NCI-H2081 treated with DMSO at 0.1 percent for 48 hours (cell line): ENCODE measurements around the gene LY86.

Experiments used
- DNase-seq: peaks from one replicate; lab custom pipeline; 2025; lab: John Stamatoyannopoulos, UW

LY86 gene

DNA sequence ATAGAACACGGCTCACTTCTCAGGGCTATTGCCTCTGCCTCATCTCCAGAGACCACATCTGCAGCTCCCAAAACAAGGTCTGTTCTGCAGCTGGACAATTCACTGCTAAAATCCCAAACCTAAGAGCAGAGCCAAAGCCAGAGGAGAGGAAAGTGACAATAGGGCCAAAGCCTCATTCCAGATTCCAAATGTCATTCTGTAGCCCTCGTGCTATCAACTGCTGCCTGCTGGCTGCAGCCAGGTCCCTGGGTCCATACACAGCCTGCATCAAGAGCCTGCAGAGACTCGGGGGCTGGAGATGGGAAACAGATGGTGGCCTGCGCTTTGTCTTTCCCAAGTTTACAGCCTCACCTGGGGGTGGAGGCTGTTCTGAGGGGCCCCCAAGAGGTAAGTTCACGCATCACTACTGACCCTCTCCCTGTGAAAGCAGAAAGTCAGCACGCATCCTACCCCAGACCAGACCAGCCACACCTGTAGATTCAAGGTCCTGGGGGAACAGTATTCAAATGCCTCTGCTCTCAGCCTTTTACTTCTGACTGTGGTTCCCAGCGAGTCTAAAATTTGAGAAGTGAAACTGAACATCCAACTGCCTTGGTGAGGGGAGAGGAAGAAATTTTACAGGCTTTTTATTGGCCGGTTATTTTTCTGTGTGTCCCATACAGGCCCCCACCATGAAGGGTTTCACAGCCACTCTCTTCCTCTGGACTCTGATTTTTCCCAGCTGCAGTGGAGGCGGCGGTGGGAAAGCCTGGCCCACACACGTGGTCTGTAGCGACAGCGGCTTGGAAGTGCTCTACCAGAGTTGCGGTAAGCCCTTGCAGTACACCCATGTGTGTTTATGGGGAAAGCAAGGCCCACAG is at the start of gene LY86:
LY86 (plus strand) TSS at position 657 of the 860 bp plus-strand sequence; CDS start at position 672, 15 bp downstream.
- DNase-seq = no peak

DNA sequence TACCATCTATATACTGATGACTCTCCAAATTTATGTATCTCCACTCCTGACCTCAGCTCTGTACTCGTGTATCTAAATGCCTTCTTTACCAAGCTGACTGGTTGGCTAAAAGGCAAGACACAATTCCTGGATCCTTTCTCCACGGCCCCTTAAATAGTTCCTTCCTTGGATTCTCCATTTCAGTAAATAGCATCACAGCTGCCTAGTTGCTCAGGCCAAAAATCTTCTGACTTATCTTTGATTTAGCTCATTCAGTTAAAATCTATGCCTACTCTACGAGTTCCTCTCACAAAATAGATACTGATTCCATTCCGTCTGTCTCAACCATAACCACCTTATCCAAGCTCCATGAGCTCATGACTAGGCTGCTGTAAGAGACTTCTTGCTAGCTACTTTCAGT is 49.5 kb upstream of the LY86 start:
- no peak for DNase-seq

DNA sequence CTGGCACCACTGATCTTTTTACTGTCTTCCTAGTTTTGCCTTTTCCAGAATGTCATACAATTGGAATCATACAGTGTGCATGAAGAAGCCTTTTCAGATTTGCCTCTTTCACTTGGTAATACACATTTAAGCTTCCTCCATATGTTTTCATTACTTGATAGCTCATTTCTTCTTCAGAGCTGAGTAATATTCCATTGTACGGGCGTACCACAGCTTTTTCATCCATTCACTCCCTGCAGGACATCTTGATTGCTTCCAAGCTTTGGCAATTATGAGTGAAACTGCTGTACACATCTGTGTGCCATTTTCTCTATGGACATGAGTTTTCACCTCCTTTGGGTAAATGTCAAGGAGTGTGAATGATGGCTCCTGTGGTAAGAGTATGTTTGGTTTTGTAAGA is 46.2 kb upstream of the LY86 start:
- DNase-seq = no peak

DNA sequence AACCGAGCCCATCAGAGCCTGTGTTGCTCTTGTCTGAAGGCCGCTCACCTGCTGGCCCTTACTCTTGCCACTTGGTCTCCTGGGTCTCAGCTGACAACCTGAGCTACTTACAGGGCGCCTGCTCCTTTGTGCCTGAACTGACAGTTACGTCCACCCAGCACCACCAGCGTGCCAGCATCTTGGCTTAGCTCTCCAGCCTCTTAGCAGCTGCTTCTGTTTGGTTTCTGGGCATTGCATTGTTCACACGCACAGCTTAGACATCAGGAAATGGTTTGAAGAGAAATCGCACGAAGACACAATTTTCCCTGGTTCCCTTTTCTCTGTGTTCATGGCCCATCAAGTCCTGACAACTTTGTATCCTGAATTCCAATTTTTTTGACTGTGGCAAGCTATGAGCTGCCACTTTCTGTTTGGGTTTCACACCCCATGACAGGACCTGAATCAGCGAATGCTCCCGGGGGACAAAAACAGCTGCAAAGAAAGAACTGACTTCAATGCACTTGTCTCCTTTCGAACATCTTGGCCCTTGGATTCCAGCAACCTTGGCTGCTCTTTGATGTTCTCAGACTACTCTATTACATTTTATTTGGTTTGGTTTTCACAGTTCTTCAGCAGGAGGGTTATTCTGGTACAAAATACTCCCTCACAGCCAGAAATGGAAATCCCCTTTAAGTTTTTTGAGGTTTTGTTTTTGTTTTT is 45.2 kb upstream of the LY86 start:
- no peak for DNase-seq

DNA sequence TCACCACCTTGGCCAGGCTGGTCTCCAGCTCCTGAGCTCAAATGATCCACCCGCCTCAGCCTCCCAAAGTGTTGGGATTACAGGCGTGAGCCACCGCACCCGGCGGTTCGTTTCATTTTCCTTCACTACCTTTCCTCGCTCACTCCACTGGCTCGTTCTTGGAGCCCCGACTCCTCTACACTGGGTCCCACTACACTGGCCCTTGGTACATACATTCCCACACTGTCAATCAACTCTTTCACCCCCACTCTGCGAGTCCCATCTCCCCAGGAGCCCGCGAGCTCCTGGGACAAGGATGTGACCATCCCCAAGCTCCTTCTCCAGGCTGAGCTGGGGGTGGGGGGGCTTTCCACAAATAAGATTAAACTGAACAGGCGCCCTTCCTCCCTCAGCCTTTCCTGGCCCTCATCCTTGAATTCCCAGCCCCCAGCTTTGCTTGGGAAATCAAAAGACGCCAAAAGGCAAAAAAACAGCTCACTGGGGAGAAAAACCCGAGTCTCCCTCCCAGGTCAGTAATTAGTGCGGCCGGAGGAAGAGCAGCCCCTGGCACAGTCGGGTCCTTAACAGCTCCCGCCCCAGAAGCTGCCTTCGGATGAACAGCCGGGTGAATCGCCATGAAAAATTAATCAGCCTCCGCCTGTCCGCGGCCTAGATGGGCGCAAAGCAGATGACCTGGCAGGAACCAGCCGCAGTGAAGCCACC is 42.8 kb upstream of the LY86 start:
- DNase-seq = no peak

DNA sequence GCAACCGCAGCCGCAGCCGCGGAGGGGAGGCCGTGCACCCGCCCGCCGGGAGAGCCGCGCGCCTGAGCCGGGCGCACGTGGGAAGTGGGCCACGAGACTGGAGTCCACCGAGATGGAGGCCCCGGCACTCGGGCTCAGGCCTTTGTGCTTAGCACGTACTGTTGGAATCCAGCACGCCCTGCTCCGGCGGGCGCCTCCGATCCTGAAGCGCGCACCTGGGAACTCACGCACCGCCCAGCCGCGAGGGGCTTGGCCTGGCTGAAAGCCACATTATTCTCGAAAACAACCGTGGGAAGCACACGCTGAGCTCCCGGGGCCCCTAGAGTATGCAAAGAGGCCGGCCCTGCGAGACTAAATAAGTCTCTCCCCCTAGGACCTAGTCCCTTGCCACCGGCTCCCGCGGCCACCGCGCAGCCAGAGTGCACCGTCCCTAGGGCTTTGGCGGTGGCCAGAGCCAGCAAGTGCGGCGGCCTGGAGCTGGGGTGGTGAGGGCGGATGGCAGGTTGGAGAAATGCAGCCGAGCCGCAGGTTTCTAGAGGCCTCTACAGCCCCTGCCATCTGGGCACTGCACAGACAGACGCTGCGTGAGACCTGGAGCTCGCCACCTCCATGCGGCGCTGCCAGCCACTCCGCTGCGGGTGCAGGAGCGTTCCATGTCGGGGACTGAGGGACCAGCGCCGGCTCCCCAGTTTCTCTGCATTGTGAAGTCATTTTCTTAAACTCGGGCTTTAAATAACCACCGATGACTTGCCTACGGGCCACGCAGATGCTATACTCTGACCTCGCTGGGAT is 42.0 kb upstream of the LY86 start:
- no peak for DNase-seq

DNA sequence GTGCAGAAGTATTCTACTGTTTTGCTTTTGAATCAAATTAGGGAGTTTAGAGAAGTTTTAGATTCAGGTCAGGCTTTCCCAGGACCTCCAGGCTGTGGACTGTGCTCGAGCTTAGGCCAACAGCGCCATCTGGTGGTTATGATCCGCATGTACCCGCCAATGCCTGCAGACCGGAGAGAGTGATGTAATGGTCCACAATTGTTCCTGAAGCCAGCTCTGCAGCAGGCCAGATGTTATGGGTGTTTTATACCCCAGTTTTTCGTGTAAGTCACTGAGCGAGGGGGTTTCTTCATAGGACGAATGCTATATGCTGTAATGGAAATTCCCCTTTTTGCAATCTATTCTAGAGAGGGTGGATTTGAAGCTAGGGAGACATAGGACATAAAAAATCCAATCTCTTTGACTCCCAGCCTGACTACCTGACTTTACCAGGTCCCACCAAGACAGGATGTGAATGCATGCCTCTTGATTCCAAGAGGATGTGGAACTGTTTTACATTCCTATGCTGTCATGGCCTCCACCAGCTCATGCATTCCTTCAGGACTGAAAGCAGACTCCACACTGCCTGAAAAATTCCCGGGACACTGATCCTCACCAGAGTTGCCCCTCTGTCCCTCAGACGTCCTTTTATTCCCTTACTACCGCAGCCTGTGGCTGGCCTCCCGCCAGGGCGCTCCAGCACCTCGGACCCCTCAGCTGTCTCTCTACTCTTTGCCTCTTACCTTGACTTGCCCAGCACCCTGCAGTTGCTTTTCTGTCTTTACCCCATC is 41.2 kb upstream of the LY86 start:
- DNase-seq = peak; percentile 29

DNA sequence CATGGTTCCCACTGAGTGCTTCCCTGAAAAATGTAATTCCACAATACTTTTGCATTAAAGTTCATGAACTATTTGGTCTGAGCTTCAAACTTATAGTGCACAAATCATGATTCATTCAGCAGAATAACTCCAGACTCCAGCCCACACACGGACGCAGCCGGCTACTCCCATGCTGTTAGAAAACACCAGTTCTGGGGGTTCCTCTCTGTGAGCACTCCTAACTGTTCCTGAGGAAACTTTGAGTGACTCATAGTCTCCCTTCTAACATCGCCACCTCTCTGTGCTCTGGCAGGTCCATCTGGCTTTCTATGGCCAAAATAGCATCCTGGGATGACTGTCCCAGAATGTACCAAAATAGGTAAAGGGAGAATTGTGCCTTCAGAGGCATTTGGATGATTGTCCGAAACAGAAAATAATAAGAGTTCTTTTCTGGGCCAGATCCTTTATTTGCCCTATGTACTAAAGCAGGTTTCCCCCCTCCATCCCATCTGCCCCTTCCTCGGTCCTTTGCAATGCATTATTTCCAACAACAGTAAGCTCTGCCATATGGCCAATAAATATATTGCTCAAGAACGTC is 32.3 kb upstream of the LY86 start:
- no peak for DNase-seq

DNA sequence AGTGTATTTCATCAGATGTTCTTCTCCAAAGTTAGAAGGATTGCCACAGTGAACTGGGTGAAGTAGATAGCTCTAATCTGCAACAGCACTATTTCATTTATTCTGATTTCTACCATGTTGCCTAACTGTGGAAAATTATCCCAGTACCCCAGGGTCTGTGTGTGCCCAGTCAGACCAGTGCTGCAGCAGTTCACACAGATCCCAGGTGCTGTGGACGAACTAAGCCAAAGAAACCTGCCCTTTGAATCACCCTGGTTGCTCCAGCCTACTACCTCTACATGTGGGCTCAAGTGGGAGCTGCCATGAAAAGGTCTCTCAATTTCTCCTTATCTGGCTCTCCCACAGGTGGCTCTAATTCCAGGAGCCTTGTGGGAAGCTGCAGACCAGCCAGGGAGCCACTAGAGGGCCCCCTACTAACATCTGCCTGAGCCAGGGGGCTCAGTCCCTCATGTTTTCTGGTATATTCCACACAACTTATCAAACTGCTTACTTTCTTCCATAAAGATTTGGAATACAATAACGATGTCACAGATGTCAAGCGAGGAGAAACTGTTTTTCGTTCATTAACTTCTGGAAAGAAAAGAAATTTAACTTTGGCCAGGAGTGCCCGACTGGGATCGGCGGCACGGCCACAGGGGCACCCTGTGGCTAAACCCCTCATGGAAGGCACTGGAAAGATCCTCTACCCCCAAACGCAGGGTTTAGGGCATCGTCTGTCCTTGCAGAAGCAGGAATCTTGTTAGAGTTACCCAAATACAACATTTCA is 31.6 kb upstream of the LY86 start:
- DNase-seq = no peak

DNA sequence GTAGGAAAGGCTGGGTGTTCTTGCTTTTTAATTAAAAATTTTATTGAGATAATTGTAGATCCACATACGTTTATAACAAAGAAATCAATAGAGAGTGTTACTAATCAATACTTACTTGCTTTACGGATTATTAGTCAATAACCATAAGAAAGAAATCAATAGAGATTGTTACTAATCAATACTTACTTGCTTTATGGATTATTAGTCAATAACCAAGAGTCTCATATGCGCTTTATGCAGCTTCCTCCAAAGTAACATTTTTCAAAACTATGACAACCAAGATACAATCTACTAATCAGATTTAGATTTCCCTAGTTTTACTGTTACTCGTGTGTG is 31.0 kb upstream of the LY86 start:
- DNase-seq = no peak

DNA sequence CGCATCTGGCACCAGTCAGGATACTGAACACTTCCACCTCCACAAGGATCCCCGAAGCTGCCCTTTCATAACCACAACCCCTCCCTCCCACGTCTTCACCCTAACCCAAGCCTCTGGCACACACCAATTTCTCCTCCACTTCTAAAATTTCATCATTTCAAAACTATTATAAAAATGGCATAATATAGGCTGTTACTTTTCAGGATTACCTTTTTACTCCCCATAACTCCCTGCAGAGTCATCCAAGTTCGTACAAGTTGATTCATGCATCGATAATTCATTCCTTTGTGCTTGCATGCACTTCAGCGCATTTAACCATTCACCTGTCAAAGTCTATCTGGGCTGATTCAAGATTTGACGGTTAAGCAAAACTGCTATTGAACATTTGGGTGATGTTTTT is 30.6 kb upstream of the LY86 start:
- DNase-seq = no peak

DNA sequence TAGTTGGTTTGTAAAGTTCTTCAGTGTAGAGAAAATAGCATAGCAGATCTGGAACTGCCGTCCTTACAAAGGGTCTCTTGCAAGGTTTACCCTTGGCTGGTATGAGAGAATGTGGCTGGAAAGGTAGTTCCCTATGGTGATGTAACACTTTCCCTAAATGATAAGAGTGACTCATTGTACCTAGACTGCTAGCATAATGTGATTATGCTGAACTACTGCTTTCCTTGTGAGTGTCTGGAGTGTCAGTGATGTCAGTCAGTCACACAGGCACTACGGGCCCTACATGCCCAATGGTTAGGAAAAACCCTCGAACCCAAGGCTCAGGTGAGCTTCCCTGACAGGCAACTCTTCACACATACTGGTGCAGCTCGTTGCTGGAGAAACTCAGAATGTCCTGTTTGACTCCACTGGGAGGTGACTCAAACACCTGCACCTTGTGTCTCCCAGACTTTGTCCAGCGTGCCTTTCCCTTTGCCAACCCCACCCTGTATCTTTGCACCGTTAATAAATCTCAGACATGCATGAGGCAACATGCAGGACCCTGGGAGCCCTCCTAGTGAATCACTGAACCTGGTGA is 28.4 kb upstream of the LY86 start:
- DNase-seq = no peak

DNA sequence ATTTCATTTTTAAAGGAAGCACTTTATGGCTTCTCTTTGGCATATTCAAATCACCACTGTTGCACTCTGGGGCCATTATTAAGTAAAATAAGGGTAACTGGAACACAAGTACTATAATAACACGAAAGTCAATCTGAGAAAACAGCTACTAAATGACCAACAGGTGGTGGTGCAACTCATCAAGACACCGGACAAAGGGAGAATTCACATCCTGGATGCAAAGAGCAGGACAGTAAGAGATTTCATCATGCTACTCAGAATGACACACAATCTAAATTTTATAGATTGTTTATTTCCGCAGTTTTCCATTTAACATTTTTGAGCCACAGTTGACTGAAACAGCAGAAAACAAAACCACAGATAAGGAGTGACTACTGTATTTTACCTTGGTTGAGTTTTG is 27.6 kb upstream of the LY86 start:
- DNase-seq = no peak

DNA sequence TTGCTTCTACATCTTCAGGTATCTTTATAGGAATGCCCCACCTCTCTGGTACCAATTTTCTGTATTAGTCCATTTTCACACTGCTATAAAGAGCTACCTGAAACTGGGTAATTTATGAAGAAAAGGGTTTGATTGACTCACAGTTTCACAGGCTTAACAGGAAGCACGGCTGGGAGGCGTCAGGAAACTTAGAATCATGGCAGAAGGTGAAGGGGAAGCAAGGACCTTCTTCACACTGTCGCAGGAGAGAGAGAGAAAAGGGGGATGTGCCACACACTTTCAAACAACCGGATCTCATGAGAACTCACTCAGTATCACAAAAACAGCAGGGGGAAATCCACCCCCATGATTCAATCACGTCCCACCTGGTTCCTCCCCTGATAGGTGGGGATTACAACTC is 24.4 kb upstream of the LY86 start:
- DNase-seq = no peak

DNA sequence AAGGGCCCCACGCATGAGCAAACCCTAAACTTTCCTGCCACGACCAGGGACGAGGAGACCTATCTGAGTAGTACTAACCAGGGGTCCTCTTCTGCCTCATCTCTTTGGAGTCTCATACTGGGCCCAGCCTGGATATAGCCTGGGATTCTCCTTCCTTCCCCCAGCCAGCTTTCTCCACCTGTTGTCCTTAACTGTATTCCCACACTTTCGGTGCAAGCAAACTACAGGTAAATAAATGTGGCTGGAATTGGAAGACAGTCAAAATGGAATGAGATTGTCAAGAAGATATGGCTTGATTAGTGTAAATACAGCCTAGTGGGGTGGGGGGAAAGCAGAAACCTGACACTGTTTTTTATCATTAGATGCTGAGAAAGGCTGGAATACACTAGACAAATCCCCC is 23.5 kb upstream of the LY86 start:
- no peak for DNase-seq

DNA sequence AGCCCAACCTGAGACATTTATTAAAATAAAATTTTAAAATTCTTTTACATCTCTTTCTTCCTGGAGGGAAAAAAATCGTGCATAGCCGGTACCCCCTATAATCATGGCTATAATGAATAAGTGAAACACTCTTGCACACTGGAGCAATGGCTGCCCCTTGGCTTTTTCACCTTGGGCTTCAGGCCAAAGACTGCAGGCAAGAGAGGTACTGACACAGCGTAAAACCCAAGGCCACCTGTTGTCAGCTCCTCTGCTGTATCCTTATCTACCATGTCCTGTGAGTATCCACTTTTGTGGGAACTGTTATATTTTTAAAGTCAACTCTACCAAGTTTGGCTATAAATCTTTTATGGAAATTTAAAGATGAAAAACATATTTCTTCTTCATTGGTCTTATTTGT is 23.0 kb upstream of the LY86 start:
- DNase-seq = no peak

DNA sequence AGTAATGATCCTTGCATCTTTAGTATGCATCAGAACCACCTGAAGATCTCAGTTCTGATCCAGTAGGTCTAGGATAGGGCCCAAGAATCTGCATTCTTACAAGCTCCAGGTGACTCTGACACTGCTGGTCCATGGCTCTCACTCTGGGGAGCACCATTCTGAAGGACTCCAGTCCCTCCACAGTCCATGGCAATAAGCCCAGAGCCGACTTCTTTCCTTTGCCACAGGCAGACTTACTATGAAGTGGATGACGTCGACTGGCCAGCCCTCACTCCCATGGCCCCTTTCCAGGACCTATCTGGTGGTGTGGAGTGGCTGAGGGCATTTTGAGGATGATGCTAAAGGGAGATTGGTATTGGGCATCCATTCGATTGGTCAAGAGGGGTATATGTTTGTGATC is 21.8 kb upstream of the LY86 start:
- DNase-seq = no peak

DNA sequence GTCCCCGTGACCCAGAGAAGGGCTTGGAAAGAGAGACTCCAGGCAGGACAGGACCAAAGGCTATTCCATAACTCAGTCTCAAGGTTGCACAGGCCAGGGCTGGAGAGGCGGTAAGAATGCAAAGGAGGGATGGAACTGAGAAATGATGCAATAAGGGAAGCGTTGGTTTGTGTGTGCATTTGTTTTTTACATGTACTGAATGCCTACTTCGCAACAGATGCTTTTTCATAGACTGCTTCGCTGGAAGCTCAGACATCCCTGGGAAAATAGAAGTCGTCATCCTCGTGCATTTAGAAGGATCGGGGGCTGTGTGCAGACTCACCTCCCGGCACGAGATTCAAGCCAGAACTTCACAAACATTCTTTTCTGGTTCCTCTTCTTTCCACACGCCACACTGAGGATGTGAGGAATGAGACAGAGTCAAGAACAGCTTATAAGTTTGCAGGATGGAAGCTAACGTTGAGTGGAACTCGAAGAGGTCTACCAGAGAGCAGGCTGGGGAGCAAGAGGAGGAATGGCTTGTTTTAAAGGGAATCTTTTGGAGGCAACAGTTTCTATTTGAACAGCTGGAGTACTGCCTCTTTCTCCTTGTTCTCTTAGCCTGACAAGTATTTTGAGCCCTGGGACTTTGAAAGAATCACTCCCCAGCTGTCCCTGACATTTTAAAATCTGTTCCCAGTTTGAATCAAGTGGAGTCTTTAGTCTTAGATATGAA is 19.3 kb upstream of the LY86 start:
- no peak for DNase-seq

DNA sequence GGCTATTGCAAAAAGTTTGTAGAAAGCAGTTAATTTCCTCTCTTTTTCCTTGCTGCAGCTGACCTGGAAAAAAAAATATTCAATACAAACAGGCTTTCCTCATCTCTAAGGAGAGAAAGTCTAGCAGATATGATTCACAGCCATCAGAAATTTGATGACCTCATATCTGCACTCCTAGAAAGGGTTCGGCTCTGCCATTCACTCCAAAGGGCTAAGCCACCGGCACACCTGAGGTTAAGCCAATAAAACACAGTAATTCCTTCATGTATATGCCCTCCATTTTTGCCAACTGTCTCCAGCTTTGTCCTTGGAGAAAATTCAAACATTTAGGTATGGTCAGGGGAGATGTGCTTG is 18.7 kb upstream of the LY86 start:
- DNase-seq = no peak
